Panc1 (cell line): ENCODE results near the gene ARPIN. TPM values are rescaled to one million over a fixed set of nuclear protein-coding genes. Genes with fewer than 3 reads are reported as not detected.

Experiments
- ATAC-seq: fragments of 200-7000 bp; cut with Tn5 transposase; 2 replicates; pipeline ENCODE4 v1.9.1; 2020; ENCODE audit warnings: mild to moderate bottlenecking, moderate library complexity
- BruUV-seq: library from RNA; stranded (reverse); fragments of 400-500 nt; replicated peaks from 2 replicates; lab custom pipeline; 2021; lab: Mats Ljungman, UMichigan
- CTCF ChIA-PET: fragments of 300-600 bp; sonication (Branson Sonifier 250); formaldehyde crosslinking; loops from one replicate; lab custom pipeline; 2022; ENCODE audit warnings: antibody characterized with exemption; lab: Charles Lee
- POLR2A ChIA-PET: fragments of 300-600 bp; sonication (Branson Sonifier 250); formaldehyde crosslinking; loops from one replicate; lab custom pipeline; 2022; ENCODE audit warnings: antibody characterized with exemption; lab: Charles Lee
- DNase-seq: peaks from one replicate; pipeline ENCODE4 v3.0.0-alpha.2; 2010; ENCODE audit warnings: low read depth, low spot score
- H3K27ac ChIP-seq: 2 replicates; pipeline ENCODE4 v1.5.1; 2011; ENCODE audit warnings: mild to moderate bottlenecking, low read length, inconsistent platforms
- H3K27me3 ChIP-seq: fragments of 200-500 bp; sonication (Bioruptor generic); 2 replicates; pipeline ENCODE4 v1.6.0; 2014; ENCODE audit warnings: low read length, inconsistent platforms; ENCODE audit not compliant: control insufficient read depth, insufficient read depth
- H3K36me3 ChIP-seq: fragments of 200-500 bp; sonication (Bioruptor generic); 2 replicates; pipeline ENCODE4 v1.5.1; 2014; ENCODE audit warnings: inconsistent platforms, mild to moderate bottlenecking, low read length, moderate library complexity; ENCODE audit not compliant: control insufficient read depth, insufficient read depth
- H3K4me1 ChIP-seq: 2 replicates; pipeline ENCODE4 v1.5.1; 2011; ENCODE audit warnings: inconsistent platforms, mild to moderate bottlenecking, low read length, moderate library complexity; ENCODE audit not compliant: control insufficient read depth, insufficient read depth
- H3K4me3 ChIP-seq, 2 experiments: 2 replicates each; pipeline ENCODE4 v1.5.1; 2011 to 2012; ENCODE audit warnings: low read depth in 2 of 2, low read length in 2 of 2, mild to moderate bottlenecking in 2 of 2, inconsistent platforms in 1 of 2, moderate library complexity in 1 of 2
- H3K9me3 ChIP-seq: fragments of 200-500 bp; sonication (Bioruptor generic); 2 replicates; pipeline ENCODE4 v1.5.1; 2014; ENCODE audit warnings: low read depth, mild to moderate bottlenecking, inconsistent platforms, low read length, moderate library complexity; ENCODE audit not compliant: control insufficient read depth, insufficient read depth
- POLR2AphosphoS5 ChIP-seq: IDR thresholded peaks from 2 replicates; pipeline ENCODE4 v1.6.1; 2012; ENCODE audit warnings: mild to moderate bottlenecking, low read depth, low read length, moderate library complexity
- SIN3A ChIP-seq: IDR thresholded peaks from 2 replicates; pipeline ENCODE4 v1.6.1; 2012; ENCODE audit warnings: low read depth, mild to moderate bottlenecking, low read length, moderate library complexity, borderline replicate concordance; ENCODE audit not compliant: insufficient read depth
- TCF7L2 ChIP-seq: IDR thresholded peaks from 2 replicates; pipeline ENCODE4 v1.6.1; 2011; ENCODE audit warnings: mild to moderate bottlenecking, low read depth, low read length, inconsistent platforms
- in situ Hi-C: cut with HindIII; loops from 2 replicates; pipeline ENCODE4 v1.10.0; 2016; ENCODE audit warnings: low sequenced_read_pairs, low pct_unique_long_range_greater_than_20kb
- intact Hi-C: fragments of 100-400 bp; cut with micrococcal nuclease; formaldehyde crosslinking; loops from one replicate; pipeline ENCODE4 v1.10.0; 2022; ENCODE audit not compliant: unreplicated experiment
- total RNA-seq: library from RNA; stranded (reverse); gene quantifications from one replicate; pipeline ENCODE4 v1.2.1, GENCODE V29; 2021; ENCODE audit not compliant: unreplicated experiment
- TF ChIP-seq, protein P1 (sequence below): fragments of 450-650 bp; IDR thresholded peaks from 2 replicates; pipeline ENCODE4 v1.5.1; 2017; ENCODE audit warnings: mild to moderate bottlenecking
- TF ChIP-seq, protein P2 (sequence below), 2 experiments: IDR thresholded peaks; 2 replicates each; pipeline ENCODE4 v1.6.1; 2011 to 2012; ENCODE audit warnings: low read depth in 2 of 2, control low read depth in 1 of 2, low read length in 1 of 2, mild to moderate bottlenecking in 1 of 2, moderate library complexity in 1 of 2; ENCODE audit not compliant: insufficient read depth in 1 of 2

Gene ARPIN
- total RNA-seq, 1 experiment from 2014 or later, result 6.3 TPM

DNA sequence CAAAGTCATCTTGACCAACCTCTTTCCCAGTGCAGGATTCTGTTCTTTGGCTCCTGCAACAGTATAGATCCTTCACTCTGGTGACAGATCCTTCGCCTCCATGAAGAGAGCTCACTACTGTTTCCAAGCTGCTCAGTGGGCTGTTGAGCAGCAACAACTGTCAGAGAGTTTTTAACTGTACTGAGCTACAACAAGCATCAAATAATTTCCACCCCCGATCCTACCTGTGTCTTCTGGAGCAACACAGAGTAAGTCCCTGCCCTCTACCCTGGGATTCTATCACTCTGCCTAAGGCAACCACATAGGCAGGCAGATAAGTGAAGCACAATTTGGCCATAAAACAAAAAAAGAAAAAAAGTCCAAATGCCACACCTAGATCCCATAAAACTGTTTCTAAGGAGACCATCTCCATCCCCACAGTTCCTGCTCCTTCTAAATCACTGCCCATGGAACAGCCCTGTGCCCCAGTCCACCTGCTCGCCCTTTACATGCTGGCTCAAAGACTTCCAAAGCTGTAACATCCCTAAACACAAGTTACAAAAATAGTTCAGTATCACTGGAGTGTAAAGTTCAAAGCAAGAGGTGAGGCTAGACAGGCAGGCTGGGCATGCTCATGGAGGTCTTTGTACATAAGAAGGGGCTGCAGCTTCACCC lies 60.3 kb downstream of the ARPIN start:
- Histone ChIP-seq H3K27me3 (no peaks in the 10 kb centered on the region), H3K4me1 (peaks cover 9% of the 10 kb centered on the region), H3K27ac (no peak overlapping the region), H3K36me3 (no peaks in the 10 kb centered on the region), H3K4me3 (no peak overlapping the region), H3K9me3 (no peaks in the 10 kb centered on the region)
- DNase-seq (no peak), ATAC-seq (0 out of 2 replicates have a peak, but pooled peaks have one; percentile 6)
- CTCF ChIA-PET, result no interaction called here
- no peak for TF ChIP-seq TCF7L2
- no peak for TF ChIP-seq POLR2AphosphoS5
- TF ChIP-seq, protein P1, sequence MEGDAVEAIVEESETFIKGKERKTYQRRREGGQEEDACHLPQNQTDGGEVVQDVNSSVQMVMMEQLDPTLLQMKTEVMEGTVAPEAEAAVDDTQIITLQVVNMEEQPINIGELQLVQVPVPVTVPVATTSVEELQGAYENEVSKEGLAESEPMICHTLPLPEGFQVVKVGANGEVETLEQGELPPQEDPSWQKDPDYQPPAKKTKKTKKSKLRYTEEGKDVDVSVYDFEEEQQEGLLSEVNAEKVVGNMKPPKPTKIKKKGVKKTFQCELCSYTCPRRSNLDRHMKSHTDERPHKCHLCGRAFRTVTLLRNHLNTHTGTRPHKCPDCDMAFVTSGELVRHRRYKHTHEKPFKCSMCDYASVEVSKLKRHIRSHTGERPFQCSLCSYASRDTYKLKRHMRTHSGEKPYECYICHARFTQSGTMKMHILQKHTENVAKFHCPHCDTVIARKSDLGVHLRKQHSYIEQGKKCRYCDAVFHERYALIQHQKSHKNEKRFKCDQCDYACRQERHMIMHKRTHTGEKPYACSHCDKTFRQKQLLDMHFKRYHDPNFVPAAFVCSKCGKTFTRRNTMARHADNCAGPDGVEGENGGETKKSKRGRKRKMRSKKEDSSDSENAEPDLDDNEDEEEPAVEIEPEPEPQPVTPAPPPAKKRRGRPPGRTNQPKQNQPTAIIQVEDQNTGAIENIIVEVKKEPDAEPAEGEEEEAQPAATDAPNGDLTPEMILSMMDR, result no peak
- TF ChIP-seq, protein P2, sequence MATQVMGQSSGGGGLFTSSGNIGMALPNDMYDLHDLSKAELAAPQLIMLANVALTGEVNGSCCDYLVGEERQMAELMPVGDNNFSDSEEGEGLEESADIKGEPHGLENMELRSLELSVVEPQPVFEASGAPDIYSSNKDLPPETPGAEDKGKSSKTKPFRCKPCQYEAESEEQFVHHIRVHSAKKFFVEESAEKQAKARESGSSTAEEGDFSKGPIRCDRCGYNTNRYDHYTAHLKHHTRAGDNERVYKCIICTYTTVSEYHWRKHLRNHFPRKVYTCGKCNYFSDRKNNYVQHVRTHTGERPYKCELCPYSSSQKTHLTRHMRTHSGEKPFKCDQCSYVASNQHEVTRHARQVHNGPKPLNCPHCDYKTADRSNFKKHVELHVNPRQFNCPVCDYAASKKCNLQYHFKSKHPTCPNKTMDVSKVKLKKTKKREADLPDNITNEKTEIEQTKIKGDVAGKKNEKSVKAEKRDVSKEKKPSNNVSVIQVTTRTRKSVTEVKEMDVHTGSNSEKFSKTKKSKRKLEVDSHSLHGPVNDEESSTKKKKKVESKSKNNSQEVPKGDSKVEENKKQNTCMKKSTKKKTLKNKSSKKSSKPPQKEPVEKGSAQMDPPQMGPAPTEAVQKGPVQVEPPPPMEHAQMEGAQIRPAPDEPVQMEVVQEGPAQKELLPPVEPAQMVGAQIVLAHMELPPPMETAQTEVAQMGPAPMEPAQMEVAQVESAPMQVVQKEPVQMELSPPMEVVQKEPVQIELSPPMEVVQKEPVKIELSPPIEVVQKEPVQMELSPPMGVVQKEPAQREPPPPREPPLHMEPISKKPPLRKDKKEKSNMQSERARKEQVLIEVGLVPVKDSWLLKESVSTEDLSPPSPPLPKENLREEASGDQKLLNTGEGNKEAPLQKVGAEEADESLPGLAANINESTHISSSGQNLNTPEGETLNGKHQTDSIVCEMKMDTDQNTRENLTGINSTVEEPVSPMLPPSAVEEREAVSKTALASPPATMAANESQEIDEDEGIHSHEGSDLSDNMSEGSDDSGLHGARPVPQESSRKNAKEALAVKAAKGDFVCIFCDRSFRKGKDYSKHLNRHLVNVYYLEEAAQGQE (IDR thresholded peaks at IDR 0.05; ENCODE audit: insufficient read depth in 1 of 2, low read depth in 2 of 2, low read length in 1 of 2), result no peak
- no peak for TF ChIP-seq SIN3A
- POLR2A ChIA-PET, result interaction anchor here (0.6 kb wide), 1 partner anchor 35 kb away, joined by 5 read pairs; no protein-coding TSS in a partner anchor
- BruUV-seq, result no TSS peak
- intact Hi-C loops (no loop called here), in situ Hi-C loops (no loop called here)

DNA sequence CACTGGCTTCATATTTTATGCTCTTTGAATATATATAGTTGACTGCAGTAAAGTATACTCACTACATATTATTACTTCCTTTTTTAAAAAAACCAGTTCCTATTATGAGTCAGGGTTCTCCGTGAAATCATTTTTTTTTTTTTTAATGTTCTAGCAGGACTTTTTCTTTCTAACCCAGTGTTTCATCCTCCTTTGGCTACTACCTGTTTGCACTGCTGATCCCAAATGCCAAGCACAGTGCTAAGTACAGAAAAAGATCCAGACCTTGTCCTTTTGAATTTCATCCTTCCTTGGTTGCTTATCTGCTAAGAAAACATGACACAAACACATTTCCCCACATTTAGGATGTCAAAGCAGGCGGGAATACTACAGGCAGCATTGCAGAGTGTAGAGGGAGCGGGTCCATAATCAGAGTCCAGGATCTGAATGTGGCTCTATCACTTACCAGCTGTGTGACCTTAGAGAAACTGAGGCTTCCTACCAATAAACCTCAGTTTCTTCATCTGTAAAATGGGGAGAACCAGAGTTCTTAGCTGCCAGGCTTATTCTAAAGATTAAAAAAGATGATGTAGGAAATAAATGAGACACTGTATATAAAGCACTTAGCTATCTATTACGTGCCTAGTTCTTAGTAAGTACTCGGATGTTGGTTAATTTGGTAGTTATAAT lies 60.9 kb downstream of the ARPIN start:
- Histone ChIP-seq H3K4me3 (no peak overlapping the region), H3K4me1 (peaks cover 9% of the 10 kb centered on the region), H3K27ac (no peak overlapping the region), H3K9me3 (no peaks in the 10 kb centered on the region), H3K36me3 (no peaks in the 10 kb centered on the region), H3K27me3 (no peaks in the 10 kb centered on the region)
- no peak for ATAC-seq
- TSS peak; percentile 26 for BruUV-seq
- ChIA-PET POLR2A (interaction anchor here (0.6 kb wide), 1 partner anchor 34 kb away, joined by 5 read pairs; no protein-coding TSS in a partner anchor), CTCF (no interaction called here)
- DNase-seq, result no peak
- intact Hi-C loops, result no loop called here
- TF ChIP-seq SIN3A (no peak), TCF7L2 (no peak), POLR2AphosphoS5 (no peak)
- TF ChIP-seq, protein P2 (IDR thresholded peaks at IDR 0.05; ENCODE audit: insufficient read depth in 1 of 2, low read depth in 2 of 2, low read length in 1 of 2), result no peak
- TF ChIP-seq, protein P1, result no peak
- in situ Hi-C loops, result no loop called here
